ENCODE measurements around the gene PTP4A1.
"Not testable (repeated sequence)": the region's sequence is repeated elsewhere in the genome, so short reads cannot be mapped to it uniquely, and the experiment has no call there.

Gene PTP4A1

GRCh38 chr6:63572044-63572746 lies at the start of gene PTP4A1, which contains the start of gene LOC128125822:
TSS of gene PTP4A1 (plus strand) at chr6:63572480. CDS start at chr6:63576881, 4,401 bp downstream.
TSS of gene LOC128125822 (plus strand) at chr6:63572480.
- DNase-seq (ENCODE audit: low read depth in 4 of 4, low spot score in 1 of 4) = peak; percentile 87 to 95 (median 91)

- DNase-seq (ENCODE audit: low read depth in 4 of 4, low spot score in 1 of 4) = not testable (repeated sequence)
Observed at GRCh38 chr6:63522911-63523287, 49.4 kb upstream of the PTP4A1 start.

- no peak for DNase-seq (ENCODE audit: low read depth in 4 of 4, low spot score in 1 of 4)
Observed at GRCh38 chr6:63523630-63524029, 48.6 kb upstream of the PTP4A1 start.

- no peak for DNase-seq (ENCODE audit: low read depth in 4 of 4, low spot score in 1 of 4)
Observed at GRCh38 chr6:63525186-63525878, 46.9 kb upstream of the PTP4A1 start.

- no peak for DNase-seq (ENCODE audit: low read depth in 4 of 4, low spot score in 1 of 4)
Observed at GRCh38 chr6:63526931-63527330, 45.3 kb upstream of the PTP4A1 start.

- no peak for DNase-seq (ENCODE audit: low read depth in 4 of 4, low spot score in 1 of 4)
Observed at GRCh38 chr6:63527658-63528514, 44.4 kb upstream of the PTP4A1 start.

GRCh38 chr6:63529498-63529897 lies 42.8 kb upstream of the PTP4A1 start:
- no peak for DNase-seq (ENCODE audit: low read depth in 4 of 4, low spot score in 1 of 4)

- no peak for DNase-seq (ENCODE audit: low read depth in 4 of 4, low spot score in 1 of 4)
Observed at GRCh38 chr6:63530182-63530581, 42.1 kb upstream of the PTP4A1 start.

GRCh38 chr6:63530991-63531390 lies 41.3 kb upstream of the PTP4A1 start:
- no peak for DNase-seq (ENCODE audit: low read depth in 4 of 4, low spot score in 1 of 4)

GRCh38 chr6:63533026-63533425 lies 39.3 kb upstream of the PTP4A1 start:
- DNase-seq (ENCODE audit: low read depth in 4 of 4, low spot score in 1 of 4) = no peak

GRCh38 chr6:63533952-63534351 lies 38.3 kb upstream of the PTP4A1 start:
- no peak for DNase-seq (ENCODE audit: low read depth in 4 of 4, low spot score in 1 of 4)

- no peak for DNase-seq (ENCODE audit: low read depth in 4 of 4, low spot score in 1 of 4)
Observed at GRCh38 chr6:63537201-63537958, 34.9 kb upstream of the PTP4A1 start.

- DNase-seq (ENCODE audit: low read depth in 4 of 4, low spot score in 1 of 4) = no peak
Observed at GRCh38 chr6:63537959-63538300, 34.4 kb upstream of the PTP4A1 start.

GRCh38 chr6:63538550-63538949 lies 33.7 kb upstream of the PTP4A1 start:
- DNase-seq (ENCODE audit: low read depth in 4 of 4, low spot score in 1 of 4) = no peak

GRCh38 chr6:63543001-63543400 lies 29.3 kb upstream of the PTP4A1 start:
- no peak for DNase-seq (ENCODE audit: low read depth in 4 of 4, low spot score in 1 of 4)

GRCh38 chr6:63543982-63544381 lies 28.3 kb upstream of the PTP4A1 start:
- DNase-seq (ENCODE audit: low read depth in 4 of 4, low spot score in 1 of 4) = no peak

- no peak for DNase-seq (ENCODE audit: low read depth in 4 of 4, low spot score in 1 of 4)
Observed at GRCh38 chr6:63546236-63546635, 26.0 kb upstream of the PTP4A1 start.

GRCh38 chr6:63546697-63547096 lies 25.6 kb upstream of the PTP4A1 start:
- no peak for DNase-seq (ENCODE audit: low read depth in 4 of 4, low spot score in 1 of 4)

GRCh38 chr6:63549076-63549475 lies 23.2 kb upstream of the PTP4A1 start:
- no peak for DNase-seq (ENCODE audit: low read depth in 4 of 4, low spot score in 1 of 4)

GRCh38 chr6:63553208-63553607 lies 19.1 kb upstream of the PTP4A1 start:
- no peak for DNase-seq (ENCODE audit: low read depth in 4 of 4, low spot score in 1 of 4)

GRCh38 chr6:63553900-63554299 lies 18.4 kb upstream of the PTP4A1 start:
- DNase-seq (ENCODE audit: low read depth in 4 of 4, low spot score in 1 of 4) = no peak

All from stimulated activated CD4-positive, alpha-beta T cell treated with anti-CD3 and anti-CD28 coated beads, Interleukin-1b, Interleukin-23, amount 100 ng/mL, for 24 hours (primary cell).